ENCODE results near the gene EFCAB6. TPM values are rescaled to one million over a fixed set of nuclear protein-coding genes. Genes with fewer than 3 reads are reported as not detected.

Gene EFCAB6
- total RNA-seq, 6 experiments from 2014 or later: 0.29 to 1.5 (median 0.93) TPM

DNA sequence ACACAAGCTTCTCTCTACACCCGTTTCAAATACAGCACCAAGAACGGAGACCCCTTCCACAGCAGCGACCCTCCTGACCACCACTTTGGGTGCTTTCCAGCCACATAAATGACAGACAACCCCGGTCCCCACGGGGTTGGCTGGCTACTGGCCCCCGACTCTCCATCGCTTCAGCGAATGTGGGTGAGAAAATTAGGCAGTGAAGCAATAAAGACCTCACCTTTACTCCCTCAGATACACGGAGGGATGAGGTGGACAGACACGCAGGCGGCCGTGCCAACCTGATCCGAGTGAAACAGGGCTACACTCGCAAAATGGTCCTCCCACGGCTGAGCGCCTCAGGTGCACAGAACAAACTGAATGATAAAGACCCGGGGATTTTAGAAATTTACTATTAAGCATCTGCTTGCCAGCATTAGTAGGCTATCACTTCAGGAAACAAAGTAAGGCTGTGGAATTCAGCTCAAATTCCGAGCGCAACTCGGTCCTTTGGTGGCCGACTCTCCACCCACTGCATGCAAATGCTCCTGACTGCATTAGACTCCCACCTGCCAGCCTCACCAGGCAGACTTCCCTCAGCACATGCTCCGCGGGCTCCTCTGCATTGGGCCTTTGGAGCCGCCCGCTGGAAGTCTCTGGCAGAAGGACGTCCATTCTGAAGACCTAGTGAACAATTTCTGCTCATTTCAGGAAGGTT lies 12.8 kb upstream of the EFCAB6 start:
- Histone ChIP-seq H3K27me3 (no peaks in the 10 kb centered on the region), H3K27ac (no peak overlapping the region), H3K4me3 (no peak overlapping the region), H3K9me3 (no peaks in the 10 kb centered on the region), H3K4me1 (peaks cover 0 to 15% (median 7%) of the 10 kb centered on the region in 4 donors), H3K36me3 (no peaks in the 10 kb centered on the region)
- ATAC-seq (no peak), DNase-seq (no peak)
- intact Hi-C loops (cut with DNase I): loop anchor here in 1 of 2 donors (5.0 kb wide), 1 partner anchor 438 kb away; no protein-coding TSS in a partner anchor
- WGBS (ENCODE audit: insufficient coverage, low coverage, low lambda C conversion rate, missing lambda C conversion rate): 76% methylated on average over 19 of the region's 26 CpGs
- no peak for TF ChIP-seq POLR2A (IDR thresholded peaks at IDR 0.05)
- TF ChIP-seq, protein P1, sequence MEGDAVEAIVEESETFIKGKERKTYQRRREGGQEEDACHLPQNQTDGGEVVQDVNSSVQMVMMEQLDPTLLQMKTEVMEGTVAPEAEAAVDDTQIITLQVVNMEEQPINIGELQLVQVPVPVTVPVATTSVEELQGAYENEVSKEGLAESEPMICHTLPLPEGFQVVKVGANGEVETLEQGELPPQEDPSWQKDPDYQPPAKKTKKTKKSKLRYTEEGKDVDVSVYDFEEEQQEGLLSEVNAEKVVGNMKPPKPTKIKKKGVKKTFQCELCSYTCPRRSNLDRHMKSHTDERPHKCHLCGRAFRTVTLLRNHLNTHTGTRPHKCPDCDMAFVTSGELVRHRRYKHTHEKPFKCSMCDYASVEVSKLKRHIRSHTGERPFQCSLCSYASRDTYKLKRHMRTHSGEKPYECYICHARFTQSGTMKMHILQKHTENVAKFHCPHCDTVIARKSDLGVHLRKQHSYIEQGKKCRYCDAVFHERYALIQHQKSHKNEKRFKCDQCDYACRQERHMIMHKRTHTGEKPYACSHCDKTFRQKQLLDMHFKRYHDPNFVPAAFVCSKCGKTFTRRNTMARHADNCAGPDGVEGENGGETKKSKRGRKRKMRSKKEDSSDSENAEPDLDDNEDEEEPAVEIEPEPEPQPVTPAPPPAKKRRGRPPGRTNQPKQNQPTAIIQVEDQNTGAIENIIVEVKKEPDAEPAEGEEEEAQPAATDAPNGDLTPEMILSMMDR (IDR thresholded peaks at IDR 0.05): no peak

DNA sequence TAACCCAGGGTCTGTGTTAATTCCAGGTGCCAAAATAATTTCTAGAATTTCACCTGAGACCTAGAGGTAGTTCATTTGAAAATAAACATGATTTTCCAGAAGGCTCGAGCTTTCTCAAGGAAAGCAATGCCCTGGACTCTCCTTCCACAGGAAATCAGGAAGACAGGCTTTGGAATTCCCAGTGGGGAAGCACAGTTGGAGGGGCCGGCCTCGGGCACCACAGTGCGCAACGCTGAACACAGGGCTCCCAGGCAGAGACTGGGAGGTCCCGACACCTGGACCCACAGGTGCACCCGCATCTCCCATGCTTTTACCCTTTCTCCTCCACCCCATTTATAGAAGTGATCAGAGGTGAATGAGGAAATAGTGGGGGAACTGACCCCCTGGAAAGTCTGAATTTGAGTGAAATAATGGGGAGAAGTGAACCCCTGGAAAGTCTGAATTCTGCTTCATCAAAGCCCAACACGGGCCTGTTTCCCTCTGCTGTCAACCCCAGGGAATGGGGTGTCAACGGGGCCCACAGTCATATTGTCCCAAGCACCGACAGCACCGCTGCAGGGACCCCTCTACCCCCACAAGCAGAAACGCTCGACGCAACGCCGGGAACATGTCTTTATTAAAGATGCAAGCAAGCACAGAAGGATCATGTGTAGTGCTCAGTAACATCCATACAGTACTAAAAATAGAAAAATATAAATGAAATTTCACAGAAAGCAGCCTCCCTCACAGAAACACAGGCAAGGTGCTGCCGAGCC lies 12.0 kb upstream of the EFCAB6 start:
- TF ChIP-seq POLR2A (IDR thresholded peaks at IDR 0.05): no peak
- TF ChIP-seq, protein P1 (IDR thresholded peaks at IDR 0.05): no peak
- Histone ChIP-seq H3K36me3 (no peaks in the 10 kb centered on the region), H3K27me3 (no peaks in the 10 kb centered on the region), H3K4me3 (no peak overlapping the region), H3K27ac (peak overlapping the region in 2 of 3 donors; percentile 68 to 71), H3K9me3 (no peaks in the 10 kb centered on the region), H3K4me1 (peaks cover 0 to 15% (median 7%) of the 10 kb centered on the region in 4 donors)
- no peak for DNase-seq
- 50% methylated on average over 11 of the region's 17 CpGs for WGBS (ENCODE audit: insufficient coverage, low coverage, low lambda C conversion rate, missing lambda C conversion rate)
- intact Hi-C loops (cut with DNase I): no loop called here
- ATAC-seq: peak in 3 of 4 donors; percentile 1 to 15 (median 5)

DNA sequence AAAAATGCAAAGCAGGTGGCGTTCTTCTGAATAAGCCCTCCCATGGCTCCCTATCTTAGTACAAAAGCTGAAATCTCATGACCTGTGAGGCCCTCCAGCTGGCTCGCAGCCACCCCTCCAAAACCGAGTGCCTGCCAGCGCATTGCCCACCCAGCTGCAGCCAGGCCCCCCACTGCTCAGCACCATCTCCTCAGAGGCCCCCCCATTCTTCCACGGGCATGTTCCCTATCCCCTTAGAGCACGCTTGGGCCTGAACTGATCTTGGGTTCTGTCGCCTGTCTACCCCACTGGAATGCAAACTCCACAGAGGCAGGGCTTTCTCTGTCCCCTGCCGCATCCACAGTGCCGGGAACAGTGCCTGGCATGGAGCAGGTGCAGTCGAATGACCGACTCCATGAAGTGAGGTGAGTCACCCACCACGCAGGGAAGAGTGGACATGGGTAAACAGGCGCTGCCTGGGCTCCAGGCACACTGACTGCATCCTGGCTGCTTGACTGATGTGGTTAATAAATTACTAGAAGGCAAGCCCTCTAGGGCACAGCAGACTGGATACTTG lies 11.3 kb upstream of the EFCAB6 start:
- intact Hi-C loops (cut with DNase I): no loop called here

More for the DNA sequence above, 11.3 kb upstream of the EFCAB6 start:
- H3K27ac ChIP-seq: peak overlapping the region; percentile 66 to 71 (median 68)
- no peaks in the 10 kb centered on the region for H3K9me3 ChIP-seq
- WGBS (ENCODE audit: insufficient coverage, low coverage, low lambda C conversion rate, missing lambda C conversion rate): 43% methylated on average over 7 of the region's 13 CpGs
- no peaks in the 10 kb centered on the region for H3K27me3 ChIP-seq
- no peaks in the 10 kb centered on the region for H3K36me3 ChIP-seq
- peak; percentile 84 to 91 (median 88) for DNase-seq
- TF ChIP-seq, protein P1 (IDR thresholded peaks at IDR 0.05): no peak
- TF ChIP-seq POLR2A (IDR thresholded peaks at IDR 0.05): peak; percentile 57
- no peak overlapping the region for H3K4me3 ChIP-seq
- ATAC-seq: peak; percentile 89 to 95 (median 92)
- H3K4me1 ChIP-seq: peaks cover 0 to 15% (median 7%) of the 10 kb centered on the region in 4 donors

Data from right lobe of liver (tissue), 6 donors.